ENCODE data around the gene LMO7. TPM values are rescaled to one million over a fixed set of nuclear protein-coding genes. Genes with fewer than 3 reads are reported as not detected.

Gene LMO7
- total RNA-seq, 1 experiment from 2014 or later, result 20.4 TPM

DNA sequence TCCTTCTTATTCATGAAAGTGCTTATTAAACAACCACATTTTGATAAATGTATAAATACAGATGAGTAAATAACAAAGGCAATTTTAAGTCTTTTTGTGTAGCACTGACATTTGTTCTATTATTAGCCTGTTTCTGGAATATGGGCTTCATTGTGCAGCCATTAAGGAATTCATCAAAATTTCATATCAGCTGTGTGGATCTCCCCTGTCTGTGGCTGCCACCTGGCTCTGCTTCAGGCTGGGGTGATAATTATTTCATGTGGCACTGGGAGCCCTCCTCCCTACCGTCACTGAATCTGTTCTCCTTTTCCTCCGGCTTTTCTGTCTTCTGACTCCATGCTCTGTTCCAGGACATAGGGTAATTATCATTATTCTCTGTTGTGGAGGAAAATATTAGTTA, 57.1 kb downstream of the LMO7 start:
- no peak overlapping the region for H2AFZ ChIP-seq (ENCODE audit: low read length)
- no peak for DNase-seq
- H4K20me1 ChIP-seq (ENCODE audit: control insufficient read depth, insufficient read depth, insufficient read length), result no peaks in the 10 kb centered on the region
- Mint-ChIP-seq H3K27ac (no peak overlapping the region; a peak in 1 of 7 replicates), H3K27me3 (ENCODE audit: low read depth) (no peaks in the 10 kb centered on the region; the same call in 1 of the 2 replicates), H3K4me1 (peaks cover 9 to 17% of the 10 kb centered on the region in 2 experiments), H3K9me3 (peaks cover 0 to 10% of the 10 kb centered on the region in 2 experiments; a peak in 3 of 5 replicates), H3K4me3 (no peak overlapping the region), H3K36me3 (ENCODE audit: insufficient read depth in 1 of 3, low read depth in 3 of 3) (peaks cover 6 to 10% (median 9%) of the 10 kb centered on the region in 3 experiments)
- no peak overlapping the region for H4K8ac ChIP-seq (replicated peaks; ENCODE audit: insufficient read length, low read depth, low read length)
- no peak overlapping the region for H3K4me2 ChIP-seq (ENCODE audit: insufficient read depth, insufficient read length, low read length)
- no peak overlapping the region for H4K91ac ChIP-seq (ENCODE audit: insufficient read length, low read depth, low read length)
- H3T11ph ChIP-seq (ENCODE audit: low read length), result no peak overlapping the region
- no peak overlapping the region for H3K9ac ChIP-seq (ENCODE audit: extremely low read depth, insufficient read length, low read length)
- H3K14ac ChIP-seq (ENCODE audit: insufficient read depth, low read length), result no peak overlapping the region
- H3K4me1 ChIP-seq (ENCODE audit: insufficient read depth, low read length), result no peaks in the 10 kb centered on the region
- no peak overlapping the region for H2BK20ac ChIP-seq (ENCODE audit: low read depth, low read length, poor library complexity, severe bottlenecking)
- H3K23me2 ChIP-seq (ENCODE audit: insufficient read length, low read depth, low read length, poor library complexity, severe bottlenecking), result no peaks in the 10 kb centered on the region
- H3K27me3 ChIP-seq (ENCODE audit: insufficient read depth, low read length), result no peaks in the 10 kb centered on the region
- no peak overlapping the region for H3K18ac ChIP-seq (ENCODE audit: insufficient read length, low read depth, low read length)
- WGBS (ENCODE audit: extremely low coverage, insufficient read length, low lambda C conversion rate), result no CpG with 5 or more reads among the region's 2 CpGs
- no peak overlapping the region for H3K27ac ChIP-seq (ENCODE audit: insufficient read length, low read depth, low read length)
- TF ChIP-seq, protein P1, sequence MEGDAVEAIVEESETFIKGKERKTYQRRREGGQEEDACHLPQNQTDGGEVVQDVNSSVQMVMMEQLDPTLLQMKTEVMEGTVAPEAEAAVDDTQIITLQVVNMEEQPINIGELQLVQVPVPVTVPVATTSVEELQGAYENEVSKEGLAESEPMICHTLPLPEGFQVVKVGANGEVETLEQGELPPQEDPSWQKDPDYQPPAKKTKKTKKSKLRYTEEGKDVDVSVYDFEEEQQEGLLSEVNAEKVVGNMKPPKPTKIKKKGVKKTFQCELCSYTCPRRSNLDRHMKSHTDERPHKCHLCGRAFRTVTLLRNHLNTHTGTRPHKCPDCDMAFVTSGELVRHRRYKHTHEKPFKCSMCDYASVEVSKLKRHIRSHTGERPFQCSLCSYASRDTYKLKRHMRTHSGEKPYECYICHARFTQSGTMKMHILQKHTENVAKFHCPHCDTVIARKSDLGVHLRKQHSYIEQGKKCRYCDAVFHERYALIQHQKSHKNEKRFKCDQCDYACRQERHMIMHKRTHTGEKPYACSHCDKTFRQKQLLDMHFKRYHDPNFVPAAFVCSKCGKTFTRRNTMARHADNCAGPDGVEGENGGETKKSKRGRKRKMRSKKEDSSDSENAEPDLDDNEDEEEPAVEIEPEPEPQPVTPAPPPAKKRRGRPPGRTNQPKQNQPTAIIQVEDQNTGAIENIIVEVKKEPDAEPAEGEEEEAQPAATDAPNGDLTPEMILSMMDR (conservative IDR thresholded peaks at IDR 0.05), result no peak
- H3K79me1 ChIP-seq (ENCODE audit: insufficient read depth, low read depth, low read length, poor library complexity, severe bottlenecking), result no peaks in the 10 kb centered on the region
- no peaks in the 10 kb centered on the region for H3K9me3 ChIP-seq (ENCODE audit: control insufficient read depth, low read depth, low read length)
- no peak overlapping the region for H4K5ac ChIP-seq (ENCODE audit: insufficient read length, low read depth, low read length)
- H3K4ac ChIP-seq (ENCODE audit: low read depth, low read length), result no peak overlapping the region
- H2BK12ac ChIP-seq (ENCODE audit: insufficient read length, low read depth, low read length), result no peak overlapping the region
- H2BK120ac ChIP-seq (ENCODE audit: low read depth, low read length, poor library complexity, severe bottlenecking), result no peak overlapping the region
- no peak overlapping the region for H2BK5ac ChIP-seq (ENCODE audit: insufficient read length, low read length)
- H2BK15ac ChIP-seq (ENCODE audit: low read depth, low read length), result no peak overlapping the region
- no peak overlapping the region for H3K23ac ChIP-seq (ENCODE audit: insufficient read length, low read depth, low read length)
- H2AK5ac ChIP-seq (ENCODE audit: insufficient read length, low read length), result no peak overlapping the region
- no peaks in the 10 kb centered on the region for H3K79me2 ChIP-seq (ENCODE audit: insufficient read depth, low read length)
- H3K56ac ChIP-seq (ENCODE audit: insufficient read length, low read depth, low read length), result no peak overlapping the region
